Femur (tissue), 1 donor: ENCODE measurements around the gene COL4A2.

Experiments
- DNase-seq: peaks from one replicate; pipeline ENCODE4 v3.0.0-alpha.2; 2017

The COL4A2 gene

DNA sequence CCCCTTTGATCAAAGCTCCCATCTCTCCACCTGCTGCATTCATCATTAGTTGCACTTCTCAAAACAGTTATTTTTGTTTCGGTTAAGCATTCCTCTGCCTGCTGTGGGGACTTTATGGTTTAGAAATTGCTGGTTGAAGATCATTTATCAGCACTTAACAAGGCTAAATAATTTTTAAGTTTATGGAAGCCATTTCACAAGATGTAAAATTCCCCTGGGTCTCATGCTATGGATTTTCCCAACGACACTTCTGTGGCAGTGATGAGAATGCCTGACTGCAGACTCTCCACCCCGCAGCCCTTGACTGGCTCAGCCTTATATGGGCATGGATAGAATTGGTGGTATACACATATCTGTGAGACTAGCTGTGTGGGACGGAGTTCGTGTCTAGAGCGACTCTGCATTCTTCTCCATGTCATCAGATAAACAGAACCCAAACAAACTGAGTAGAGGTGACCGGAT, 52.8 kb downstream of the COL4A2 start:
- no peak for DNase-seq

DNA sequence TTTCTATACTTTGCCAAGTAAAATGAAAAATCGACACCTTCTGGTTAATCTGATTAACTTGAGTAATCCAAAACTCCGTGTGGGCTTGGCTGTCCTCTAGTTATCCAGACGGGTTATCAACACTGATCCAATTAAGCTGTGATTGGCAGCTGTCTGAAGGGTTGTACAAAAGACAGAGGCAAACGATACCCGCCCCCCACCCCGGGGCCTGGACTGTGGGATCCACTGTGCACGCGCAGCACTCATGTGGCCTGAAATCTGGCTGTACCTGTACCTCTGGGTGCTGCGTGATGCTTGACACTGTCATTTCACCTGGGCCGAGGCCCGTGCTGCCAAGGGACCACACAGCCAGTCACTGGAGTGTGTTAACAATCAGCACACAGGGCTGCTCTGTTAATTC, 53.5 kb downstream of the COL4A2 start:
- no peak for DNase-seq

DNA sequence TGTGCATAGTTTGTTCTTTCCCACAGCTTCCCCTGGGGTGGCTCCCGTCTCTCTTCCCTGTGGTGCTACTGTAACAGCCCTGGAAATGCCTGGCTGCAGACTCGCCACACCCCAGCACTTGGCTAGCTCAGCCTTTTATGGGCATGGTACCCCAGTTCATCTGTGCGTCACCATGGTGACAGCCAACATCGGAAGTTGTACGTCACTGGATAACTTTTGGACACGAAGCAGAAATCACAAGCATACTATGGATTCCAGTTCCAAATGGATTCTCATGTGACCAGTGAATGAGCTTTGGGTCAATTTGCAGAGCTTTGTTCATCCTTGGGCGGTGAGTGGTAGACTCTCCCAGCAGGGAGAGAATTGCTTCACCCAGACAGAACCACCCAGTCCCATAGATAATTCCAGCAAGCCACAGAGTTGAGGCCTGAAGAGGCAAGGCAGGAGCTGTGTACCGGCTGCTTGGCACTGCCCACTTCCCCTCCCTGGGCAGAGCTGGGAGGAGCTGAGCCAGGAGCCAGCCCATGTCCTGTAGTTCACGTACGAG, 54.4 kb downstream of the COL4A2 start:
- DNase-seq = peak; percentile 80

DNA sequence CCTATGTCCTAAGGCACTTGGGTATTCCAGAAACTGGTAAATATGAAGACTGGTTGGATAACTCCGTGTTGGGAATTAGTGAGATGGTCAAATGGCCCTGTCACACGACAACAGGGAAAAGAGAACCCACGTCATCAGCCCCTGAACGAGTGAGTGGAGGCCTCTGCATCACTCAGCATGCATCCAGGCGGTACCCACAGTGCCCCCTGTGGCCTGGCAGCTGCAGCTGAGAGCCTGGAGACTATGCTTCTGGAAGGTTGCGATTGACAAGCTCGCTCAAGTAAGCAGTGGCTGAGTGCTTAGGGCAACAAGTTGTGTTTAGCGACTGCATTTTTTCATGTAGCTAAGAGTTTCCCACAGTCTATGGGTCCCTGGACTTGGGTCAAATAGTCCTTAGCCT, 55.9 kb downstream of the COL4A2 start:
- DNase-seq = no peak

DNA sequence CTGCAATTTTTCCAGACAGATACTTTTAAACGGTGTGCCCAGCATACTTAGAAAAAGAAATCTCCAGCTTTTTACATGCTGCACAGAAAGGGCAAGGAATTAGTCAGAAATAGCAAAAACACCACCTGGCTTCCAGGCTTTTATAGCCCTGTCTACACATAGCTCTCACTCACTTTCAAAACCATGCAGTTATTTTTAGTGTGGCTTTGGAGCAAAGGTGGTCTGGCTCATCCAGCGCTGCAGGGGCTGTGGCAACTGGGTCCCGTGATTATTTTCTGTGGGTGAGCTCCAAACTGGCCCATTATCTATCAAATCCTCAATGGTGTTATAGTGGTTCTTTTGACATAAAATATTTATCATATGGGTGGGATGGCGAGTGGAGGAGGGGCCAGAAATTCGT, 57.0 kb downstream of the COL4A2 start:
- DNase-seq = no peak

DNA sequence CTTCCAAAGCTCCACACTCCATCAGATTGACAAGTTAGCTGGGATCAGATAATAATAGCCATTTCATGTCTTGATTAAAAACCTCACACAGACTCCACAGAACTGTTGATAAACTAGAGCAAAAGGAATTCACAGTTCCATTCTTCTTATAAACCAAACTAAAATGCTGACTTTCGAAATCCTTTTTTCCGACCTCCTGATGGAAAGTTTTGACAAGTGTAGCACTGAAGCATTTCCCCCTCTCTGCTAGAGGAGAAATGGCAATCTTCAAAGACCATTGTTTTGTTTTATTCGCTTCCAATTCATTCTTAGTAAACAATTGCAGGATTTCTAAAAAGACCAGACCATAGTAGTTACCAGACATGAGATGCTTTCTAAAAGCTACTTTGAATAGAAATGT, 58.8 kb downstream of the COL4A2 start:
- DNase-seq = no peak

DNA sequence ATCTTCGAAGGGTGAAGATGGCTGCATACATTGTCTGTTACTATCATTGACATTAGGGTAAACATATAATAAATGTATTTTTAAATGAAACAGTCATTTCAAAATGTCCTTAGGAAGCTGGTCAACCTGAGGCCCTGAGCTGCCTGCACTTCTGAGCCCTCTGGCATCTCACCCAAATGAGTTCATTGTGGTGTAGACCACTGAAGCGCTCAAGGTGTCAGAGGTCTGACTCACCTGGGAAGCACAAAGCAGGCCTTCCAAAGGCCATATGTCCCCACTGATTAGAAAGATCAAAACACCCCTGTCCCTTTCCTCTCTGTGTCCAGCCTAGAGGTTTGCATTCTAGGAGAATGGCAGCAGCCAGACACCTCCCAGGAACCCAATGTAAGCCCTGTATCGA, 59.6 kb downstream of the COL4A2 start:
- DNase-seq = no peak

DNA sequence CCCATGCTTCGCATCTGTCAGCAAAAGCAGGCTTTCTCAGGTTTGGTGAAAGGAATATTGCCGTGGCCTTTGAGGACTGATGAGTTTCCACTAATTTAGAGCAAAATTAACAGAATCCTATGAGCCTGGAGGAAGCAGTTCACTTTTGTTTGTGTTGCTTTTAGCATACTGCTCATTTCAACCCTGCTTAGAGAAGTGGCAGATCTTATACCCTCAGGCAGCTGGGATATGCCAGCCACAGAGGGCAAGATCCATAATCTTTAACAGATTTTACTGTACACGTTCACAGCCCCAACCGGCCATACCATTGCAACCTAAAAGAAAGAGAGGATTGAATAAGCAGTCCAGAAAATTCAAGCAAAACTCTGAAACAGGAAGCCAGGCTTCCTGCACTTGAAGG, 60.5 kb downstream of the COL4A2 start:
- no peak for DNase-seq

DNA sequence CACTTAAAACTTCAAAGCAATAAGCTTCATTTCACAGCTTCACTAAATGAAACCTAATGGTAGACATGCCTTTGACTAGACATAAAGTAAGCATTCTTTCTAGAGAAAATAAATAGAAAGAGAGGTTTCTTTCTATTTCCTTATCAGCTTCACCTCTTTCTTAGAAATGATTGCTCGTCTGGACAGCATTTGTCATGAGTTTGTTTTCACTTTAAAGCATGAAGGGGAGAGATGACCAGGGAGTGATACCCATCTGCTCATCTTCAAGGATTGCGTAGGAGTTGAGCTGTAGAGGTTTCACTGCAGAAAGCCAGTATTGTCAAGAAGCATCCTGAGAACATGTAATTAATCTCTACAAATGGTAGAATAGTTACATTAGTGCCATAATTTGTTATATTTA, 61.3 kb downstream of the COL4A2 start:
- DNase-seq = no peak

DNA sequence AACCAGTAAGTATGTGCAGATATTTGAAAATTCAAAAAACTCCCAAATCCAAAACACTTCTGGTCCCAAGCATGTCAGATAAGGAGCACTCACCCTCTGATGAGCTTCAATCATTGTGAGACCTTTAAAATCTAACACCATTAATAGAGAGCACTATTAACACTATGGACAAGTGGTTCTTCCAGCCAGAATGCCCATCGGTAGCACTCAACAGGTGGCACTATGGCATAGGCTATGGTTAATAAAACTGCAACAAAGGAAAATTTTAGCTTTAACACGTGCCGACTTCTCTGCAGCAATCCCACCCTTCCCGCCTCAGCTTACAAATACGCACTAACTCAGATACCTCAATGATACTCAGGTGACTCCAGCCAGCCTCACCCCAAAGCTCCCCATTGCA, 62.3 kb downstream of the COL4A2 start:
- no peak for DNase-seq

DNA sequence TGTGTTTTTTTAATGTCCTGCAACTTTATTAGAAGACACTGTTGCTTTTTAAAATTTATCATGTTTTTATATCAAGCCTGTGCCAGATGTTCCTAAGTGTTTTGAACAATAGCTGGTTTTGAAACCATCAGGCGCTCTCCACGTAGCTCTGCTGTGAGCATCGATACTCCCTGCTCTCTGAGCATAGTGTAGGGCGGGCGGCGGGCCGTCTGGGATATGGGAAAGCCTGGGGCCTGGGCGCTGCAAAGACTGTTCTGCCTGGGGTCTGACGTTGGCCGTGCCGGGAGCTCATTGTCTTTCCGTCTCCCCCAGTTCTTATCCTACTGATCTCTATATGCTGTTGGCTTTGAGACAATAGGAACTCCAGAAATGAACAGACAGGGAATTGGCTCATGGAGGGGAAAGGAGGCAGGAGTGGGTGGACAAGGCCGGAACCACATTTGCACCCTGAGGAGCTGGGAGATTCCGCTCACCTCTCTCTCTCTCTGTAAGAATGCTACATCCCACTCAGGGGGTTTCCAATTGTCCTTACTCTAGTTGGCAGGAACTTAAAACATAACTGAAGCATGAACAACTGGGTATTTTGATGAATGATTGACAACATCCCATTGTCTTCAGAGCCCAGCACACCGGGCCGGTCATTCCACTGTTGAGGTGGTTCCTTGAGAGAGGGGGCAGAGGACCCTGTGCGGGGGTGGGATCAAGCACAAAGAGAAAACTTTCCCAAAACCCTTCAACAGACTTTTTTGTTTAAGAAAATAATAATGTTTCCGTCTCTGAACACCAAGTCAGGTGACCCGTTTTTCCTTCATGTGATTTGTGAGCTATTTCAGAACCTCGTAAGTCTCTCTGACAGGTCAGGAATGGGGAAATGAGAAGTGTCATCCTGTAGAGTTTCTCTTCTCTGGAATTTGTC, 64.7 kb downstream of the COL4A2 start:
- no peak for DNase-seq

DNA sequence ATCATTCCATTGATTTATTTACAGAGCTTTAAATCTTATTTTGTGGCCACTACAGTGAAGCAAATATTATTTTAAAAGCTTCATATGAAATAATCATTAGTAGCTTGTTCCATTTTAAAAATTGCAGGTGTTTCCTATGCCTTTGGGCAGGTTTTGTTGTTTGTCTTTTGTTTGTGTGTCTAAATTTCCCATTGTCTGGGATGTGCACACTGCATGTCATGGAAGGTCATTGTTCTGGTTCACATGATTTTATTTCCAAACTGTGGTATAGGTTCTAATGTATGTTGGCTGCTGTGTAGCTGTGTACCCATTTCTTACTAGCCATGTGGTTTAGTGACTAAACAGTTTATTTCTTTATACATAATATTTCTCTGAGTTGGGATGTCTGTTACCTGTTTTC, 65.6 kb downstream of the COL4A2 start:
- DNase-seq = no peak

DNA sequence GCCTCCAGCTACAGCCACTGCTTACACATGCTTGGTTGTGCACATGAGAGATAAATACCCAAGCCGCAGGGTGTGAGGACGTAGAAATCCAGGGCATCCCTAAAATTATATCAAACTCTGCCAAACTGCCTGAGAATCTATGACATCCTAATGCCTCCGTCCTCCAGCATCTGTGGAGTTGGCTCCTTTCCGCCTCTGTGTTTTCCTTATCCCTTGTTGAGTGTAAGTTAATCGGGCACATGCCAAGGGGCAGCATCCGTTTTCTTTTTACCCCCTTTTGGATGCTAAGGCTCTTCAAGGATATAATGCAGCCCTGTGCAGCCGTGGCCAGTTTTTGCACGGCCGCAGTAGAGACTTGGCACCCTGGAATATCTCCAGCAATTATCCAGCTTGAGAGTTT, 66.5 kb downstream of the COL4A2 start:
- no peak for DNase-seq

DNA sequence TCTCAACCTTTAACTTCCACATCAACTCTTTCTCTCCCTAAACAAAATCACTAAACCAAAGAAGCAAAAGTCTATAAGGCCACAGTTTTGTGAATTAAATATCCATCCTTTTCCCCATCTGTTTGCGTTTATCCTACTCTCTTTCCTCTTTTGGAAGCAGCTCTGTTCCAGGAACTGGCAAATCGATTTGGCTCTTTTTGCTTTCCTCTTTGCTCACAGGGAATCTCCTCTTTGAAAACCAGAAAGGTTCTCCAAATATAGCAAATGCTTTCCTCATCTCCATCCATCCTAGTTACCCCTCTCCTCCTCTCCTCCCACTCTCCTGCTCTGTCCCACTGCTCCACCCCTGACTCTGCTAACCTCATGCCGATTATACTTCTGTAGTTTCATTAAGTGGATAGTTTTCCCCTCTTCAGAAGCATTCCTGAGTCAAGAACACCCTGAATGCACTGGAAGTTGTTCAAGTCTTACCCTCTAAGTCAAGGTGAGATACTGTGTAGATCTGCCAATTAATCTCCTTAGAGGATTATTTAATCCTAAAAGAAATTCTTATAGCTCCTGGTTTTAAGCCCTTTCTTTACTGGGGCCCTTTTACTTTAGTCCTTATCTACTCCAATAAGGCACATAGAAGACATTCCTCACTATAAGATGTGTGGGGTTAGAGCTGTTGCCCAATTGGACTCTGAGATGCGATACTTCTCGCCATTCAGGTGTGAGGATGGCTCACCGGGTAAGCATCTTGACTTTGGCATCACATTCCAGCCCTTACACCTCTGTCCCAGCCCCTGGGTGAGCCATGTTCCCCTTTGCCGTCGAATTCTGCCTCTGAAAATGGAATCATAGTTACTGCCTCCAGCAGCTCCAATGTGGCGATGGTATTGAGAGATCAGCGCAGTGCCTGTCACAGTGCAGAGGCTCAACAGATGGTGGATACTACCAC, 67.6 kb downstream of the COL4A2 start:
- peak; percentile 58 for DNase-seq

DNA sequence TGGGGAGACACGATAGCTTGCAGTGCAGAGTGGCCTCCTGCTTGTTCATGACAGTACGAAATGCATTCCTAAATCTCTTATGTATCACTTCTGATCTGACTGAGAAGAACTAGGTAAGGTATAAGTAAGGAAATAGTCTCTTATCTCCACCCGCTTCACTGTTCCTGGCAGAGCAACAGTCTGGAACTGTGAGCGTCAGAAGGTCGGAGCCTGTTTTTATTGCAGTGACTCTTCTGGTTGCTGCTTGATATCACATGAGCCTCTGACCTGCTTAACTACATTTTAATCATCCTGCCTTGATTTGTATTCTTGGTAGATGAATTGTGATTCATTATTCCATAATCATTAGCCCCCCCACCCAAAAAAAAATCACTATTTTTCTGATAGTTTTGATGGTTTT, 69.0 kb downstream of the COL4A2 start:
- no peak for DNase-seq

DNA sequence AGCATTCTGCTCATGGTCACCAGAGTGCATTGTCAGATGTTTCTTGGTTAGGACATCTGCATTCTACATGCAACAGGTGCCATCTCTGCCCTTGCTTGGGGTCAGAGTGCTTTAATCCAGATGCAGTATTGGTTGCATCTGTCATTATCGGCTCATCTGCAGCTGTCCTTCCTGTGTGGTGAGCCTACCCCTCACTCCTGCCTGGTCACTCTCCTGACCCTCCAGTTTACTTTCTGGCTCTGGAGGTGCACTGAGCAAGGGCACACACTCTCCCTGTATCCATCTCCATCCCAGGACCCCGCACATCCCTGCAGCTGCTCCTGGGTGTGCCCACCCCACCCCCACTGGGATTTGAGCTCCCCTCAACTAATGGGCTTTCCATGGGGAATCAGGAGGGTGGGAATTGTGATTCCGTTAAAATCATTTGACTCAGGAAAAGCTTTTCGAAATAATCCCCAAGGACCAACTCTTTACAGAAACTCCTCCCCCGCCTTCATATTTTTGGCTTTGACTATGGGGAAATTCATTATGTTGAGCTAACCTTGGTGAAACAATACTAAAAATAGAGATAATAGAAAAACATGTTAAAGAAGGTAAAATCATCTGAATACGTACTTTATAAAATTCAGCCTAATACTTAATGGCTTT, 70.2 kb downstream of the COL4A2 start:
- no peak for DNase-seq

DNA sequence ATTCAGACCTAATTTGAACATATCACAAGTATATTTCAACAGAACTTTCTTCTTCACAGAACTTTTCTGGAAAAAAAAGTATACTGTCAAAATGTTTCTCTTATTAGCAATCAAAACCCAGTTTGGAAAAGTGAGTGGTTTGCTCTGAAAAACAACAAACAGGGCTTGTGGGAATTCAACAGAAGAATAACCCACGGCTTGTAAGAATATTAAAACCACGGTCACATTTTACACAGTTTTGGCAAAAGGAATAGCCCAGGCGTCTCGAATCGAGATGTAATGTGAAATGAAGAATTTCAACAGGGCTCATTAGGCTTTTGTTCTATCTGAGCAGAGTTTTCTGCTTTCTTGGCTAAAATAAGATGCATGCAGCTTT, 70.7 kb downstream of the COL4A2 start:
- no peak for DNase-seq

DNA sequence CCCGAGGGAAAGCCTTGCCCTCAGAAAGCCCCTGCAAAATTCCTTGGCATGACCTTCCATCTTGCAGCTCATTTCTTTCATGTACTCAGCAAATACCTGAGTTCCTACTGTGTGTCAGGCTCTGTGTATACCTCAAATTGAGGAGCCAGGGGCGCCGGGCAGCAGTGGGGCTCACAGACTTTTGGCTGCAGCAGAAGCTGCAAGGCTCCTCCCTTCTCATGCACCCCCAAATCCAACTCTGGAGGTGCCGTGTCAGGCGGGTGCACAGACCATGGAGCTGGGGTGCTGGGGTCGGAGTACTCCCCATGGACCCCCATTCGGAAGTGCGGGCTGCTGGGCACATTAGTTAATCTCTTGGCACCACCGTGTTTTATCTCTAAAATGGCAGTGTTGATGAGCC, 72.3 kb downstream of the COL4A2 start:
- DNase-seq = no peak

DNA sequence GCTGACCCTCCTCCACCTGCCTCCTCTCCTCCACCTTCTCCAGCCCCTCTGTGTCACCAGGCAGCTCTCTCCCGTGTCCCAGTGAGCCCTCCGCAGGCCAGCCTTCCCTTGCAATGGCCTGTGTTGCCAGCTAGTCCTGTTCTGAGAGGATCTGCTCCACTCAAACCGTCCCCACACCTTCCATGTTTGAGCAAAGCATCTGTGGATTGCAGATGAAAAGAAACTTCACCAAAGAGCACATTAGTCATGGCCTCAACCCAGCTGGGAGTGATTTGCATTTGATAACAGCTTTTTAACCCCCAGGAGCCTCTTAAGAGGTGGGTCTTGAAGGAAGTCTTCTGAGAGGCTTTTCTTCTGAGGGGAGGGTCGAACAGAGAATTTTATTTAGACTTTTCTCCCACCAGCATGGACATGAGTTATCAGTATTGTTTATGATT, 72.8 kb downstream of the COL4A2 start:
- no peak for DNase-seq

DNA sequence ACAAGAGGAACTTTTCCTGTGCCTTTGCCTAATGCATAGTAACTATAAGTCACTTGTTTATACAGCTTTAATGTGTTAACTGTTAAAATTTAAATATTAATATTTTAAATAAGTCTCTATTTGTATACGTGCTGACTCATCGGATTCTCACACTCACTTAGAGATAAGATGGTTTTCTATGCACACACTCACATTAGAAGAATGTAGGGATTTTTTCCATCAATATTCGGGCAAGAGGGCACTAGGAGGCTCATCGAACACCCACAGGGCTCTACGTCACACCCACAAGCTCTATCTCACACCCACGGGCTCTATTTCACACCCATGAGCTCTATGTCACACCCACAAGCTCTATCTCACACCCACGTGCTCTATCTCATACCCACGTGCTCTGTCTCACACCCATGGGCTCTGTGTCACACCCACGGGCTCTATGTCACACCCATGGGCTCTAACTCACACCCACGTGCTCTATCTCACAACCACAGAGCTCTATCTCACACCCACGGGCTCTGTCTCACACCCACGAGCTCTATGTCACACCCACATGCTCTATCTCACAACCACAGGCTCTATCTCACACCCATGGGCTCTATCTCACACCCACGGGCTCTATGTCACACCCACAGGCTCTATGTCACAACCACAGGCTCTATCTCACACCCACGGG, 73.4 kb downstream of the COL4A2 start:
- no peak for DNase-seq

DNA sequence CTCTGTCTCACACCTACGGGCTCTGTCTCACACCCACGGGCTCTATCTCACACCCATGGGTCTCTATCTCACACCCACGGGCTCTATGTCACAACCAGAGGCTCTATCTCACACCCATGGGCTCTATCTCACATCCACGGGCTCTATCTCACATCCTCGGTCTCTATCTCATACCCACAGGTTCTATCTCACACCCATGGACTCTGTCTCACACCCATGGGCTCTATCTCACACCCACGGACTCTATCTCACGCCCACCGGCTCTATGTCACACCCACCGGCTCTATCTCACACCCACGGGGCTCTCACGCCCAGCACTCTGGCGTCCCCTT, 73.9 kb downstream of the COL4A2 start:
- DNase-seq = no peak

DNA sequence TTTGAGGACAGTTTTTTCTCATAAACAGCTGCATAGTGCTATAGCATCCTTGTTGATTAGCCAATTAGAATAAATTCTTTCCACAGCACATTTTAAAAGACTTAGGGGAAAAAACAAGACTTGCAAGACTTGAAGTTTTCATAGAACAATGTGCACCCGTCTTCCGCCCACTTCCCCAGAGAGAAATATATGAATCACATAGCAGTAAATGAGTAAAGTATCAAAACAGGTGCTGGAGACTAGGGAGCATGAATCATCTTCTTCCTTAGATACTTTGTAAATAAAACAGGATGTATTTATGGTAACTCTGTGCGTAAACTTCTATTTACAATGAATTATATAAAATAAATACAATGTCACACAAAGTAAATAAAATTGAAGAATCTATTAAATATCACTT, 75.1 kb downstream of the COL4A2 start:
- DNase-seq = no peak

DNA sequence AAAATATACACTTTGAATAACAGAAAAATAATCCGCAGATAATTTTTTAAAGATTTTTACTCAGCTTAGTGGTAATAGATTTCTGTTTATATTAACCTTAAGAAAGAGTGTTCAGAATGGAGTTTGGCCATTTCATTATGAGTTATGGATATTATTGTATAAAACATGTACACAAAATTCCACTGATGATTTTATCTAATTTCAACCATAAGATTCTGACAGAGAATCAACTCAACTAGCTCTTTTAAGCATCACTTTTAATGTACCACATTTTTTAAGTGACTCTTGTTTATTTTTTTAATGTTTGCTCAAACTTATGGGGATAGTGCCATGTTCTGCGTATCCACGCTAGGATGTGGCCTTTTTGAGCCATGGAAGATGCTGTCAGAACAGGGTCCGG, 75.7 kb downstream of the COL4A2 start:
- no peak for DNase-seq
